Measurements from ENCODE around the gene PTCRA.
"Not testable (repeated sequence)": the region's sequence is repeated elsewhere in the genome, so short reads cannot be mapped to it uniquely, and the experiment has no call there.

Gene PTCRA

GRCh38 chr6:42904467-42904866 is 11.4 kb upstream of the PTCRA start:
- no peak for DNase-seq

GRCh38 chr6:42907336-42907735 is 8.5 kb upstream of the PTCRA start:
- DNase-seq: no peak

GRCh38 chr6:42909835-42910234 is 6.0 kb upstream of the PTCRA start:
- no peak for DNase-seq

DNA sequence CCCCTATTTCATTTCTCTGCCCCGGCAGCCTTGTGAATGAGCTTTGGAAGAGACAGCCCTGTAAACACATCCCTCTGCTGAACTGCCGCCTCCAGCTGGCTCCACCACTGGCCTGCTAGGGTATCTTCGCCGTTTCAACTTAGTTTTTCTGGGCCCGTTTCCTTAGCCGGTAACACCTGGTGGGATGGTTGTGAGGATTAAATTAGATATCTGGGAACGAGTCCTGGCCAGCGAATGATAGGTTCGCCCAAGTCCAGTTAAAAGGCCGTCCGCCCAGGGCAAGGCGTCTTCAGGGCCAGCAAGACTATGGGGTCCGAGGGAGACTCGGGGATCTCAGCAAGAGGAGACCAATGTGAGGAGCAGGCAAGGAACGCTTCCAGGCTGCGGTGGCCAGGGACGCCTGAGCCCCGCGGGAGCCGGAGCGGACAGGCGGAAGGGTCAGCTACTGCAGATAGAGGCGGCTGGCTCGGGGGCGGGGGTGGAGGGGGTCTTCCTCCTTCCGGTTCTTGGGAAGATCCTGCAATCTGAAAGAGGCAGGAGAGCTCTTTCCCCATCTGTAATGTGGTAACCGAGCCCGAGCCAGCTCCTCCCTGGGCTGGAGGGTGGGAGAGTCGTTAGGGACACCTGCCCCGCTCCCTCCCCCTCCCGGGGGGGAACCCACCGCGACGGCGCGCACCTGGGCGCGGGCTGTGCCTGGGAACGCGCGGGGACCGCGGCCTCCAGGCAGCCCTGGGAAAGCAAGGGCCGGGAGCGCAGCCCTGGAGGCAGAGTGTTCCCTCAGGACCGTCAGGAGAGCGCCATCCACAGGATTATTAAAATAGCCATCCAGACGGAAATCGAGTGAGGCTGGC is 4.5 kb upstream of the PTCRA start:
- no peak for DNase-seq

GRCh38 chr6:42914546-42914945 is 1.3 kb upstream of the PTCRA start:
- DNase-seq: no peak

GRCh38 chr6:42916288-42916687 is 435 bp downstream of the PTCRA start:
- no peak for DNase-seq

DNA sequence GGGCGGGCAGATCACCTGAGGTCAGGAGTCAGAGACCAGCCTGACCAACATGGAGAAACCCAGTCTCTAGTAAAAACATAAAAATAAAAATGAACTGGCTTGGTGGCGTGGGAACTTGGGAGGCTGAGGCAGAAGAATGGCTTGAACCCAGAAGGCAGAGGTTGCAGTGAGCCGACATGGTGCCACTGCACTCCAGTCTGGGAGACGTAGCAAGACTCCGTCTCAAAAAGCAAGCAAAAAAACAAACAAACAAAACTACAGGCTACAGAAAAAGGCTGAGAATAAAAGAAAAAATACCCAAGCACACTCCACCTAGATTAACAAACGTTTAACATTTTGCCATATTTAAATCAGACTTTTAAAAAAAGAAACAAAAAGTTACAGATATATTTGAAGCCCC is 5.9 kb downstream of the PTCRA start:
- DNase-seq: no peak

GRCh38 chr6:42923666-42924065 is 7.8 kb downstream of the PTCRA start:
- DNase-seq: no peak

DNA sequence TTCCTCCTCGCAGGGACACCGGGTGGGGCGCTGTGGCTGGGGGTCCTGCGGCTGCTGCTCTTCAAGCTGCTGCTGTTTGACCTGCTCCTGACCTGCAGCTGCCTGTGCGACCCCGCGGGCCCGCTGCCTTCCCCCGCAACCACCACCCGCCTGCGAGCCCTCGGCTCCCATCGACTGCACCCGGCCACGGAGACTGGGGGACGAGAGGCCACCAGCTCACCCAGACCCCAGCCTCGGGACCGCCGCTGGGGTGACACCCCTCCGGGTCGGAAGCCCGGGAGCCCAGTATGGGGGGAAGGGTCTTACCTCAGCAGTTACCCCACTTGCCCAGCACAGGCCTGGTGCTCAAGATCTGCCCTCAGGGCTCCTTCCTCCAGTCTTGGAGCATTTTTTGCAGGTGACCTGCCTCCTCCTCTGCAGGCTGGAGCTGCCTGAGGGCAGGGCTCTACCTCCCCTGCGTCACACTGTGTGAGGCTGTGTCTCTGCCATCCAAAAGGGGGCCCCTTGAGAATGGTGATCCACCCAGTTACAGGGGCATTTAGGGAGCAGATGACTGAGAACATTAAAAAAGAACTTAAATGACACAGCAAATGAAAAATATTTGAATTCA is 9.5 kb downstream of the PTCRA start:
- no peak for DNase-seq

- DNase-seq: peak; percentile 98
These were observed 13.3 kb downstream of the PTCRA start, which contains the start of gene CNPY3 for GRCh38 chr6:42928986-42929820. Gene CNPY3, plus strand, starts transcription at chr6:42929480. Its CDS starts 91 bp downstream, at chr6:42929571.

GRCh38 chr6:42929821-42930360 is 14.0 kb downstream of the PTCRA start:
- peak; percentile 86 for DNase-seq

DNA sequence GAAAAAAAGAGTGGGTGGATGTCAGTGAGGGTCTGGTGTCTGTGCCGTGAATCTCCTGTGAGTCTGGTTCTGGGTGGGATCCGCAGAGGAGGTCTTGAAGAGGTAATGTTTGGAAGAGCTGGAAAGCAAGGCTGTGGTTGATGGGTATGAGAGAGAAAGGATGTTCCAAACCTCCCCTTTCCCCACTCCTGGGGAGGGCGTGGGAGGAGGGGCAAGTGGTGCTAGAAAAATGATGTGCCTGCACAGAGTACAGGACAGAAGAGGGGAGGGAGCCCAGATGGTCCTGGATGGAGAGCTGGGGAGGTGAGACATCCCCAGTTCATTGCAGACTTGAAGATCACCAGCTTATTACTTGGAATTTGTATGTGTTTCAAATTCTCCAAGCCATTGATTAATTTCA is 16.6 kb downstream of the PTCRA start:
- no peak for DNase-seq

DNA sequence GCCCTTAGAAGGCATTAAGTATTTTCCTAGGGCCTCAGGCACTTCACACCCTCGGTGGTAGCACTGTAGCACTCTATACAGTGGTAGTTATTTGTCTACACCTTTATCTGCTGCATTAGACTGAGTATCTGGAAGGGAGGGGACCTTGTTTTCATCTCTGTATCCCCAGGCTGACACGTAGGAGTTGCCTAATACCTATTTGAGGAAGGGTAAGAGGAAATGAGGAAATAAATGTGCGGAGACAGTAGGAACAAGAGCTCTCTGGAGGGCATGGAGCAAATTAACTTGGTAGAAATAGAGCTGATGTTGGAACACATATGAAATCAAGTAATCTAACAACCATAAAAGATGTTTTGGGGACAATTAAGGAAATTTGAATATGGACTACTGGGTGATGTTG is 17.4 kb downstream of the PTCRA start:
- DNase-seq: peak; percentile 91

DNA sequence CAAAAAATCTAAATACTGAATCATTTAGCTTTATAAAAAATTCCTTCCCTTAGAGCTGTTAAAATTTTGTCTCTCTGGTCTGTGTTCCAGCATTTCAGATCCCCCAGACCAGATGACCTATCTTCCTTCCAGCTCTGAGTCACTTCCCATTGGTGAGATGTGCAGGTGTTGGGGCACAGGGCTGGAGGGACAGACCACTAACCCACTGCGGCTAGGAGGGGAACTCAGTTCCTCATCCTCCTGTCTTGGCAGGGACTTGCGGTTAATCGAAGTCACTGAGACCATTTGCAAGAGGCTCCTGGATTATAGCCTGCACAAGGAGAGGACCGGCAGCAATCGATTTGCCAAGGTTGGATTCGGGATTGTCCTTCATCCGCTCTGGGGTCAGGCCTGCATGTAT is 19.5 kb downstream of the PTCRA start:
- DNase-seq: peak; percentile 76

GRCh38 chr6:42936398-42936797 is 20.5 kb downstream of the PTCRA start:
- no peak for DNase-seq

DNA sequence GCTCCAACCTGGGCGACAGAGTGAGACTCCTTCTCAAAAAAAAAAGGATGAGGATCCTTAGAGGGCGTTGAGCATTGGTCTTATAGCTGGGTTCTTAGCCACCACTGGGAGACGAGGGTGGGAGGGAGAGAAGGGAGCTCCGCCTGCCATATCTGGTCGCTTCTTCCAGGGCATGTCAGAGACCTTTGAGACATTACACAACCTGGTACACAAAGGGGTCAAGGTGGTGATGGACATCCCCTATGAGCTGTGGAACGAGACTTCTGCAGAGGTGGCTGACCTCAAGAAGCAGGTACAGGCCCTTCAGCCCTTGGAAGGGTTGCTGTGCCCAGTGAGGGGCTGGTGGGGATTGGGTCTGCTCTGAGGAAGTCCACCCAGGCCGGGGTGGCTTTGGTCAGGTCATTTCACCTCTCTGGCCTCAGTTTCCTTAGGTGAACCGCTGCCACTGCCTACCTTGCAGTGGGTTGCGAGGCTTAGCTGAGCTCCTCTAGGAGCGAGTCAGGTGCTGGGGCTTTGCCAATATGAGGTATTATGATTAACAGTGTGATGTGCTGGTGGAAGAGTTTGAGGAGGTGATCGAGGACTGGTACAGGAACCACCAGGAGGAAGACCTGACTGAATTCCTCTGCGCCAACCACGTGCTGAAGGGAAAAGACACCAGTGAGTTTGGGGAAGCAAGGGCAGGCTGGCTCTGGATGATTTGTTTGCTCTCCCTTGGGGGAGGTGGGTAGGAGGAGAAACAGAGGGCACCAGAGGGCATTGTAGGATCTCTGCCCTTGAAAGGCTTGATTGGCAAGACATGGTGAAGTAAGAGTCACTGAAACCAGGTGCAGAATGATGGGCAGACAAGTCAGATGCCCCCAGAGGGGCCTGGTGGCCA is 21.9 kb downstream of the PTCRA start:
- DNase-seq: no peak

DNA sequence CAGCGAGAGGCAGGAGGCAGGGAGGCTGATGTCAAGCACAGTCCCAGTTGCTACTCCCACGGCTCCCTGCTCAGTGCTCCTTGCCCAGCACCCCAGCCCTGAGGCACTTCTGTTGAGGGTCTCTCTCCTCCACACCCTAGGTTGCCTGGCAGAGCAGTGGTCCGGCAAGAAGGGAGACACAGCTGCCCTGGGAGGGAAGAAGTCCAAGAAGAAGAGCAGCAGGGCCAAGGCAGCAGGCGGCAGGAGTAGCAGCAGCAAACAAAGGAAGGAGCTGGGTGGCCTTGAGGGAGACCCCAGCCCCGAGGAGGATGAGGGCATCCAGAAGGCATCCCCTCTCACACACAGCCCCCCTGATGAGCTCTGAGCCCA is 22.6 kb downstream of the PTCRA start:
- DNase-seq: no peak

- no peak for DNase-seq
These were observed 23.3 kb downstream of the PTCRA start for GRCh38 chr6:42938987-42939809.

GRCh38 chr6:42939810-42940167 is 23.9 kb downstream of the PTCRA start:
- DNase-seq: no peak

- no peak for DNase-seq
These were observed 24.7 kb downstream of the PTCRA start for GRCh38 chr6:42940493-42941045.

- DNase-seq: not testable (repeated sequence)
These were observed 25.5 kb downstream of the PTCRA start for GRCh38 chr6:42941356-42941755.
